NCI-H524 (cell line): ENCODE results near the gene KLF14.
"Not testable (repeated sequence)": the region's sequence is repeated elsewhere in the genome, so short reads cannot be mapped to it uniquely, and the experiment has no call there.

Experiments
- DNase-seq, 2 experiments: peaks; one replicate each; lab custom pipeline; 2025; lab: John Stamatoyannopoulos, UW

The KLF14 gene

GRCh38 chr7:130719541-130719940, 14.5 kb downstream of the KLF14 start:
- no peak for DNase-seq

GRCh38 chr7:130712416-130712815, 21.6 kb downstream of the KLF14 start:
- DNase-seq = no peak

GRCh38 chr7:130708766-130709165, 25.2 kb downstream of the KLF14 start:
- no peak for DNase-seq

GRCh38 chr7:130708001-130708400, 26.0 kb downstream of the KLF14 start:
- no peak for DNase-seq

GRCh38 chr7:130703851-130704250, 30.2 kb downstream of the KLF14 start:
- no peak for DNase-seq

- DNase-seq = no peak
Measured at GRCh38 chr7:130701650-130702049, 32.4 kb downstream of the KLF14 start.

- no peak for DNase-seq
Measured at GRCh38 chr7:130700760-130701159, 33.2 kb downstream of the KLF14 start.

- DNase-seq = no peak
Measured at GRCh38 chr7:130699686-130700085, 34.3 kb downstream of the KLF14 start.

- DNase-seq = no peak
Measured at GRCh38 chr7:130697820-130698219, 36.2 kb downstream of the KLF14 start.

- DNase-seq = peak; percentile 15 to 57
Measured at GRCh38 chr7:130695840-130696239, 38.2 kb downstream of the KLF14 start.

- DNase-seq = not testable (repeated sequence)
Measured at GRCh38 chr7:130692396-130692795, 41.6 kb downstream of the KLF14 start.

- no peak for DNase-seq
Measured at GRCh38 chr7:130689683-130690082, 44.3 kb downstream of the KLF14 start.

- DNase-seq = no peak
Measured at GRCh38 chr7:130683026-130683425, 51.0 kb downstream of the KLF14 start.
